Measurements from ENCODE around the gene ACACB. TPM values are rescaled to one million over a fixed set of nuclear protein-coding genes. Genes with fewer than 3 reads are reported as not detected.

Gene ACACB
- total RNA-seq, 1 experiment from 2014 or later = 21.7 TPM

- TF ChIP-seq CTCF (conservative IDR thresholded peaks at IDR 0.05; ENCODE audit: low read depth, low read length) = peak; percentile 93
- no peak for TF ChIP-seq EZH2 (IDR thresholded peaks at IDR 0.05; ENCODE audit: low read length, unreplicated experiment)
- Histone ChIP-seq H3K27ac (ENCODE audit: low read length) (peak within 1 kb of the TSS; percentile 27), H3K36me3 (ENCODE audit: low read depth, low read length) (peaks cover 6% of the 10 kb centered on the region), H3K4me3 (ENCODE audit: low read length) (peak within 1 kb of the TSS; percentile 62), H3K9me2 (replicated peaks; ENCODE audit: low read length) (no peaks in the 10 kb centered on the region), H3K27me3 (ENCODE audit: low read length) (no peaks in the 10 kb centered on the region), H3K4me2 (ENCODE audit: low read length) (peak within 1 kb of the TSS; percentile 83), H3K9ac (ENCODE audit: low read length) (peak within 1 kb of the TSS; percentile 68), H2AFZ (ENCODE audit: low read length) (peak within 1 kb of the TSS; percentile 88), H3K79me2 (ENCODE audit: low read length) (peaks cover 33% of the 10 kb centered on the region), H3F3A (ENCODE audit: low read length, unreplicated experiment) (no peaks in the 10 kb centered on the region), H4K20me1 (ENCODE audit: low read length) (no peaks in the 10 kb centered on the region), H3K4me1 (ENCODE audit: insufficient read depth, low read length) (peaks cover 39% of the 10 kb centered on the region), H3K9me3 (ENCODE audit: low read length) (no peaks in the 10 kb centered on the region)
- TSS peak; percentile 88 for BruUV-seq (replicated peaks)
- POLR2A ChIA-PET (ENCODE audit: unreplicated experiment) = no interaction called here
- intact Hi-C loops (cut with micrococcal nuclease) = loop anchor here (1.0 to 10.0 kb wide), 8 partner anchors 40 to 530 kb away; partner anchors contain the start of genes CORO1C, ISCU and USP30
- CTCF ChIA-PET = interaction anchor here (0.7 kb wide), 1 partner anchor 41 kb away, joined by 3 read pairs; the partner anchor contains the start of gene USP30
- DNase-seq (peak; percentile 97), ATAC-seq (peak; percentile 55)
Observed at GRCh38 chr12:109093022-109093918, 23.1 kb upstream of the ACACB start, which contains the start of gene ALKBH2. Gene ALKBH2 (minus strand): TSS chr12:109093472. CDS start chr12:109092786, 686 bp downstream.

DNA sequence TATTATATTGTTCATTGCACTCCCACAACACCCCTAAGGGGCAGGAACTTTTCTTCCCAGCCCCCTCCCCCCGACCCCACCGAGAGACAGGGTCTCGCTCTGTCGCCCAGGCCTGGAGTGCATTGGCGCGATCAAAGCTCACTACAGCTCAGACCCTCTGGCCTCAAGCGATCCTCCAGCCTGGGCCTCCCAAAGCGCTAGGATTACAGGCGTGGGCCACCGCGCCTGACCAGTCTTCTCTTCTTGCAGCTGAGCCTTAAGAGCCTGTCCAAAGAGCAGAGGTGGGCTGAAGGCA lies 19.3 kb upstream of the ACACB start:
- Histone ChIP-seq H2AFZ (ENCODE audit: low read length) (peak overlapping the region; percentile 97), H3K27ac (ENCODE audit: low read length) (no peak overlapping the region), H3K79me2 (ENCODE audit: low read length) (peaks cover 40% of the 10 kb centered on the region), H3K4me2 (ENCODE audit: low read length) (peak overlapping the region; percentile 95), H3K4me3 (ENCODE audit: low read length) (peak overlapping the region; percentile 83), H3F3A (ENCODE audit: low read length, unreplicated experiment) (no peaks in the 10 kb centered on the region), H3K9me3 (ENCODE audit: low read length) (no peaks in the 10 kb centered on the region), H3K36me3 (ENCODE audit: low read depth, low read length) (peaks cover 17% of the 10 kb centered on the region), H3K4me1 (ENCODE audit: insufficient read depth, low read length) (peaks cover 21% of the 10 kb centered on the region), H3K9ac (ENCODE audit: low read length) (peak overlapping the region; percentile 96), H4K20me1 (ENCODE audit: low read length) (peaks cover 22% of the 10 kb centered on the region), H3K27me3 (ENCODE audit: low read length) (no peaks in the 10 kb centered on the region), H3K9me2 (replicated peaks; ENCODE audit: low read length) (no peaks in the 10 kb centered on the region)
- intact Hi-C loops (cut with micrococcal nuclease) = loop anchor here (10.0 kb wide), 1 partner anchor 362 kb away; the partner anchor contains the start of gene CORO1C
- ChIA-PET CTCF (no interaction called here), POLR2A (ENCODE audit: unreplicated experiment) (no interaction called here)
- no TSS peak for BruUV-seq (replicated peaks)
- DNase-seq = no peak
- ATAC-seq = no peak
- no peak for TF ChIP-seq EZH2phosphoT487 (IDR thresholded peaks at IDR 0.05; ENCODE audit: borderline replicate concordance, low read length)
- TF ChIP-seq EZH2 (IDR thresholded peaks at IDR 0.05; ENCODE audit: low read length, unreplicated experiment) = no peak
- no peak for TF ChIP-seq CTCF (conservative IDR thresholded peaks at IDR 0.05; ENCODE audit: low read depth, low read length)
